ENCODE data around the gene CPZ.

- TF ChIP-seq EZH2 (IDR thresholded peaks at IDR 0.05; ENCODE audit: insufficient read depth, poor library complexity, severe bottlenecking) (no peak), EZH2phosphoT487 (IDR thresholded peaks at IDR 0.05; ENCODE audit: insufficient read depth, low read depth) (no peak)
Observed at GRCh38 chr4:8600266-8600665, 7.7 kb downstream of the CPZ start.
